ENCODE data around the gene HIGD2B. TPM values are rescaled to one million over a fixed set of nuclear protein-coding genes. Genes with fewer than 3 reads are reported as not detected.
"Not testable (repeated sequence)": the region's sequence is repeated elsewhere in the genome, so short reads cannot be mapped to it uniquely, and the experiment has no call there.

The HIGD2B gene
- not detected for total RNA-seq

- intact Hi-C loops (cut with DNase I; ENCODE audit: low total_unique reads): no loop called here
- WGBS, 2 donors: 0 to 1% methylated on average over 43 to 49 of the region's 49 CpGs
- TF ChIP-seq CTCF (IDR thresholded peaks at IDR 0.05): no peak
- TF ChIP-seq POLR2A (IDR thresholded peaks at IDR 0.05): no peak
- peak; percentile 82 to 97 for DNase-seq (ENCODE audit: low spot score in 2 of 2)
- peak within 1 kb of the TSS; percentile 67 for H3K4me3 ChIP-seq (ENCODE audit: low read depth, poor library complexity, severe bottlenecking)
Observed at GRCh38 chr15:72685925-72686794, at the start of gene HIGD2B, which contains the start of gene BBS4. HIGD2B (minus strand) TSS chr15:72686182; CDS start chr15:72676374, 9,808 bp downstream. BBS4 (plus strand) TSS chr15:72686207; CDS start chr15:72686228, 21 bp downstream.

- 85 to 87% methylated on average over 2 of the region's 2 CpGs for WGBS, 2 donors
- intact Hi-C loops (cut with DNase I; ENCODE audit: low total_unique reads): no loop called here
- DNase-seq (ENCODE audit: low spot score in 2 of 2): no peak
- TF ChIP-seq POLR2A (IDR thresholded peaks at IDR 0.05) (no peak), CTCF (IDR thresholded peaks at IDR 0.05) (no peak)
- no peak overlapping the region for H3K4me3 ChIP-seq (ENCODE audit: low read depth, poor library complexity, severe bottlenecking)
Observed at GRCh38 chr15:72735111-72735510, 49.1 kb upstream of the HIGD2B start.

GRCh38 chr15:72733941-72734738 is 48.2 kb upstream of the HIGD2B start:
- TF ChIP-seq CTCF (IDR thresholded peaks at IDR 0.05): no peak
- no peak for TF ChIP-seq POLR2A (IDR thresholded peaks at IDR 0.05)
- no peak for DNase-seq (ENCODE audit: low spot score in 2 of 2)
- H3K4me3 ChIP-seq (ENCODE audit: low read depth, poor library complexity, severe bottlenecking): no peak overlapping the region
- WGBS, 2 donors: 96% methylated on average over 2 of the region's 2 CpGs
- intact Hi-C loops (cut with DNase I; ENCODE audit: low total_unique reads): no loop called here

GRCh38 chr15:72732516-72732915 is 46.5 kb upstream of the HIGD2B start:
- intact Hi-C loops (cut with DNase I; ENCODE audit: low total_unique reads): no loop called here
- 86 to 92% methylated on average over 4 of the region's 4 CpGs for WGBS, 2 donors
- no peak for TF ChIP-seq POLR2A (IDR thresholded peaks at IDR 0.05)
- H3K4me3 ChIP-seq (ENCODE audit: low read depth, poor library complexity, severe bottlenecking): no peak overlapping the region
- no peak for DNase-seq (ENCODE audit: low spot score in 2 of 2)

GRCh38 chr15:72732086-72732485 is 46.1 kb upstream of the HIGD2B start:
- intact Hi-C loops (cut with DNase I; ENCODE audit: low total_unique reads): no loop called here
- no peak for DNase-seq (ENCODE audit: low spot score in 2 of 2)
- no peak for TF ChIP-seq CTCF (IDR thresholded peaks at IDR 0.05)
- TF ChIP-seq POLR2A (IDR thresholded peaks at IDR 0.05): no peak
- no peak overlapping the region for H3K4me3 ChIP-seq (ENCODE audit: low read depth, poor library complexity, severe bottlenecking)

GRCh38 chr15:72728821-72729220 is 42.8 kb upstream of the HIGD2B start:
- intact Hi-C loops (cut with DNase I; ENCODE audit: low total_unique reads): no loop called here
- 83 to 100% methylated on average over 1 of the region's 1 CpG for WGBS, 2 donors
- no peak for DNase-seq (ENCODE audit: low spot score in 2 of 2)
- H3K4me3 ChIP-seq (ENCODE audit: low read depth, poor library complexity, severe bottlenecking): no peak overlapping the region
- TF ChIP-seq CTCF (IDR thresholded peaks at IDR 0.05): no peak
- no peak for TF ChIP-seq POLR2A (IDR thresholded peaks at IDR 0.05)

- intact Hi-C loops (cut with DNase I; ENCODE audit: low total_unique reads): not testable (repeated sequence)
- 92 to 100% methylated on average over 1 of the region's 1 CpG for WGBS, 2 donors
Observed at GRCh38 chr15:72728249-72728648, 42.3 kb upstream of the HIGD2B start.

More at GRCh38 chr15:72728249-72728648, 42.3 kb upstream of the HIGD2B start:
- DNase-seq (ENCODE audit: low spot score in 2 of 2); H3K4me3 ChIP-seq (ENCODE audit: low read depth, poor library complexity, severe bottlenecking): not testable (repeated sequence)
